ENCODE data around the gene ULK2. TPM values are rescaled to one million over a fixed set of nuclear protein-coding genes. Genes with fewer than 3 reads are reported as not detected.
A peak's percentile ranks its signal among the peaks of the same experiment; 100 is the strongest.

ULK2 gene
- total RNA-seq, 1 donor from 2014 or later: 29.8 TPM

GRCh38 chr17:19750835-19751234 lies 116.9 kb downstream of the ULK2 start:
- peak; percentile 46 for DNase-seq (ENCODE audit: low spot score)
- H3K9me3 Mint-ChIP-seq (ENCODE audit: low read depth): no peaks in the 10 kb centered on the region
- TF ChIP-seq, protein P1, sequence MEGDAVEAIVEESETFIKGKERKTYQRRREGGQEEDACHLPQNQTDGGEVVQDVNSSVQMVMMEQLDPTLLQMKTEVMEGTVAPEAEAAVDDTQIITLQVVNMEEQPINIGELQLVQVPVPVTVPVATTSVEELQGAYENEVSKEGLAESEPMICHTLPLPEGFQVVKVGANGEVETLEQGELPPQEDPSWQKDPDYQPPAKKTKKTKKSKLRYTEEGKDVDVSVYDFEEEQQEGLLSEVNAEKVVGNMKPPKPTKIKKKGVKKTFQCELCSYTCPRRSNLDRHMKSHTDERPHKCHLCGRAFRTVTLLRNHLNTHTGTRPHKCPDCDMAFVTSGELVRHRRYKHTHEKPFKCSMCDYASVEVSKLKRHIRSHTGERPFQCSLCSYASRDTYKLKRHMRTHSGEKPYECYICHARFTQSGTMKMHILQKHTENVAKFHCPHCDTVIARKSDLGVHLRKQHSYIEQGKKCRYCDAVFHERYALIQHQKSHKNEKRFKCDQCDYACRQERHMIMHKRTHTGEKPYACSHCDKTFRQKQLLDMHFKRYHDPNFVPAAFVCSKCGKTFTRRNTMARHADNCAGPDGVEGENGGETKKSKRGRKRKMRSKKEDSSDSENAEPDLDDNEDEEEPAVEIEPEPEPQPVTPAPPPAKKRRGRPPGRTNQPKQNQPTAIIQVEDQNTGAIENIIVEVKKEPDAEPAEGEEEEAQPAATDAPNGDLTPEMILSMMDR (IDR thresholded peaks at IDR 0.05): no peak
- H3K4me3 Mint-ChIP-seq (ENCODE audit: unreplicated experiment): no peak overlapping the region
- no peaks in the 10 kb centered on the region for H3K36me3 Mint-ChIP-seq (ENCODE audit: low read depth)
- no peak overlapping the region for H3K27ac Mint-ChIP-seq (ENCODE audit: unreplicated experiment)
- H3K4me1 Mint-ChIP-seq (ENCODE audit: low read depth): peaks cover 37% of the 10 kb centered on the region
- H3K27me3 Mint-ChIP-seq (ENCODE audit: low read depth): peaks cover 3% of the 10 kb centered on the region

GRCh38 chr17:19750020-19750572 lies 117.6 kb downstream of the ULK2 start:
- no peaks in the 10 kb centered on the region for H3K9me3 Mint-ChIP-seq (ENCODE audit: low read depth)
- no peak overlapping the region for H3K4me3 Mint-ChIP-seq (ENCODE audit: unreplicated experiment)
- H3K36me3 Mint-ChIP-seq (ENCODE audit: low read depth): no peaks in the 10 kb centered on the region
- TF ChIP-seq, protein P1 (IDR thresholded peaks at IDR 0.05): no peak
- H3K4me1 Mint-ChIP-seq (ENCODE audit: low read depth): peaks cover 39% of the 10 kb centered on the region
- no peak overlapping the region for H3K27ac Mint-ChIP-seq (ENCODE audit: unreplicated experiment)
- DNase-seq (ENCODE audit: low spot score): no peak
- peaks cover 3% of the 10 kb centered on the region for H3K27me3 Mint-ChIP-seq (ENCODE audit: low read depth)

GRCh38 chr17:19748807-19749193 lies 118.9 kb downstream of the ULK2 start:
- peaks cover 39% of the 10 kb centered on the region for H3K4me1 Mint-ChIP-seq (ENCODE audit: low read depth)
- peaks cover 3% of the 10 kb centered on the region for H3K27me3 Mint-ChIP-seq (ENCODE audit: low read depth)
- no peak for DNase-seq (ENCODE audit: low spot score)
- H3K27ac Mint-ChIP-seq (ENCODE audit: unreplicated experiment): no peak overlapping the region
- H3K9me3 Mint-ChIP-seq (ENCODE audit: low read depth): no peaks in the 10 kb centered on the region
- H3K36me3 Mint-ChIP-seq (ENCODE audit: low read depth): no peaks in the 10 kb centered on the region
- no peak overlapping the region for H3K4me3 Mint-ChIP-seq (ENCODE audit: unreplicated experiment)
- TF ChIP-seq, protein P1 (IDR thresholded peaks at IDR 0.05): no peak

DNA sequence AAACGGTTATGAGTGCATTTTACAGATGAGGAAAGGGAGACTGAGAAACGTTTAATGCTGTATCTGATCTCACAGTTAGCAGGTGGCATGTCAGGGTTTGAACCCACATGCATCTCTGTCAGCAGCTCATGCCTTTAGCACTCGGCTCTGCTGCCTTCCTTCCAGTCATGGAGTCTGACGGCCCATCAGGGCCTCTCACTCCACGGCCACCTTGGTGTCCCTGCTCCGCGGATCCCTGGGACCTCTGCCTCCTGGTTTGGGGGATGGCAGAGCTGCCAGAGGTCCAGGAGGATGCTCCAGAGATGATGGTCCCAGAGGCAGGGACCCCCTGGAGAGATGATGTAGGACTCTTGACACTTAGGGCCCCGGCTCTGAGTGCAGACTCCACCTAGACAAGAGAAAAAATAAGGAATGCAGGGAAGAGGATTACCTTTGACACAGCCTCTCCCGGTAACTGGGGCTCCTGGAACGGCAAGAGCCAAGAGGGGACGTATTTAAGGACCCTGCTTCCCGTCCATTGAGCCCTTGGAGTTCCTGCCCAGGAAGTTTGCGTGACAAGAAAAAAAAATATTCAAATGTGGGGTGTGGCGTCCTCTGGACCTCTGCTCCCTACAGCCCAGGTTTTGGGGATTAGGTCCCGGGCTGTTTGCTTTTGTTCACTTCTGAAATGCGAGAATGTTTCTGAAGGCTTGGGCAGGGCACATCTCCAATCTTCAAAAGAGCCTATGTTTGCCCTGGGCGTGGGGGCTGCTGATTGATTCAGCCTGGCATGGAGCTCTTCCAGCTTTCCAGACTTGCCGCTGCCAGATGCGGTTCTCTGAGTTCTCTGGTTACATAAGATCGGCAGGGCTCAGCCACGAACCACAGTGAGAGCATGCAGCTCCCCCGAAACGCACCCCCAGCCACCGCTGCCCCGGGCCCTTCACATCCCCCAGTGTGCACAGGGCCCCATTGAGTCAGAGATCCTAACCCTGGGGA lies 119.6 kb downstream of the ULK2 start, which contains the start of gene ALDH3A1:
Gene ALDH3A1 (minus strand): TSS at position 470 of the 978 bp plus-strand sequence. CDS start 3,169 bp downstream, outside the sequence.
- Mint-ChIP-seq H3K36me3 (ENCODE audit: low read depth) (no peaks in the 10 kb centered on the region), H3K4me3 (ENCODE audit: unreplicated experiment) (no peak within 1 kb of the TSS), H3K27me3 (ENCODE audit: low read depth) (peaks cover 3% of the 10 kb centered on the region), H3K4me1 (ENCODE audit: low read depth) (peaks cover 33% of the 10 kb centered on the region), H3K9me3 (ENCODE audit: low read depth) (no peaks in the 10 kb centered on the region), H3K27ac (ENCODE audit: unreplicated experiment) (peak within 1 kb of the TSS; percentile 36)
- TF ChIP-seq, protein P1 (IDR thresholded peaks at IDR 0.05): no peak
- DNase-seq (ENCODE audit: low spot score): no peak

DNA sequence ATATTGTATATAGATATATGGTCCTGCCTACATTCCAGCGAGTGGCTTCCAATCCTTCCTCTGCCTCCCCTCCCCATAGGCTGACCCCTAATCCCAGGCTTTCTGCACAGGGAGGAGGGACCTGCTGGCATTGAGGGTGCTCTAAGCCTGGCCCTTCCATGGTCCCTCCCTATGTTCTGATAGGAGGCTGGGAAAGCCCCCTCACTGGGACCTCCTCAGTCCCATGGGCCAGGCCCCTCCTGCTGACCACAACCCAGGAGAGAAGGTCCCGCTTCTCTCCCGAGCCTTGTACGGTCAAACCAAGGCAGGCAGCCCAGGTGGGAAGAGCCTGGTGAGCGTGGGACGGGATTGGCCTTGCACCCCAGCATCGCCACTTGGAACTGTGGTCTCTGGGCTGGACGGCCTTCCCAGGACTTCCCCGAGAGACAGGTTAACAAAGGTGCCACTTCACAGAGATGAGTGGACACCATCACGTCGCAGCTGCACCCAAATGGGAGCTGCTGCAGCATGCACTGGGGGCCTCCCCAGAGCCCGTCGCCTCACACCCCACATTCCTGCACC lies 120.5 kb downstream of the ULK2 start:
- peaks cover 24% of the 10 kb centered on the region for H3K4me1 Mint-ChIP-seq (ENCODE audit: low read depth)
- H3K36me3 Mint-ChIP-seq (ENCODE audit: low read depth): no peaks in the 10 kb centered on the region
- no peak for DNase-seq (ENCODE audit: low spot score)
- H3K9me3 Mint-ChIP-seq (ENCODE audit: low read depth): no peaks in the 10 kb centered on the region
- H3K27me3 Mint-ChIP-seq (ENCODE audit: low read depth): peaks cover 3% of the 10 kb centered on the region
- TF ChIP-seq, protein P1 (IDR thresholded peaks at IDR 0.05): no peak
- H3K27ac Mint-ChIP-seq (ENCODE audit: unreplicated experiment): no peak overlapping the region
- no peak overlapping the region for H3K4me3 Mint-ChIP-seq (ENCODE audit: unreplicated experiment)
